ENCODE measurements around the gene MS4A14. TPM values are rescaled to one million over a fixed set of nuclear protein-coding genes. Genes with fewer than 3 reads are reported as not detected.

The MS4A14 gene
- total and polyA plus RNA-seq, 7 donors, result 0.03 to 1.3 (median 0.14) TPM

DNA sequence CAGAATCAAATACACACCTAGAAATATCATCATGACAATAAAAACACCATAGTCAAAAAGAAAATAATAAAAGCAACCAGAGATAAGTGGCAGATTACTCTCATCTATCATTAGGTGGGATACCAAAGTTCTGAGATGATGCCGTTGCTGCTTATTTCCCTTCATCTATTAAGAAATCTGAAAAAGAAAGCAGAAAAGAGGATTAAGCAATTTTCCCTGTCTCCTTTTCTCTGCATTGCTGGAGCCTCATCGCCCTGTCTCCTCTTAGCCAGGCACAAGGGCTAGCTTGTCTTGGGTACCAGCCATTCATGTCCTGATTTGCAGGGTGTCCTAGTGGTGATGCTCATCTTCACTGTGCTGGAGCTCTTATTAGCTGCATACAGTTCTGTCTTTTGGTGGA, 3.9 kb upstream of the MS4A14 start:
- ATAC-seq, result no peak
- WGBS, 3 donors, result 78 to 95% (median 91%) methylated on average over 2 of the region's 2 CpGs
- H3K4me1 ChIP-seq, result no peaks in the 10 kb centered on the region
- intact Hi-C loops (cut with DNase I), result no loop called here
- H3K36me3 ChIP-seq (ENCODE audit: insufficient read depth in 1 of 2, low read depth in 1 of 2), result no peaks in the 10 kb centered on the region
- H3K27ac ChIP-seq, result no peak overlapping the region
- H3K4me3 ChIP-seq, result no peak overlapping the region
- TF ChIP-seq, protein P1, sequence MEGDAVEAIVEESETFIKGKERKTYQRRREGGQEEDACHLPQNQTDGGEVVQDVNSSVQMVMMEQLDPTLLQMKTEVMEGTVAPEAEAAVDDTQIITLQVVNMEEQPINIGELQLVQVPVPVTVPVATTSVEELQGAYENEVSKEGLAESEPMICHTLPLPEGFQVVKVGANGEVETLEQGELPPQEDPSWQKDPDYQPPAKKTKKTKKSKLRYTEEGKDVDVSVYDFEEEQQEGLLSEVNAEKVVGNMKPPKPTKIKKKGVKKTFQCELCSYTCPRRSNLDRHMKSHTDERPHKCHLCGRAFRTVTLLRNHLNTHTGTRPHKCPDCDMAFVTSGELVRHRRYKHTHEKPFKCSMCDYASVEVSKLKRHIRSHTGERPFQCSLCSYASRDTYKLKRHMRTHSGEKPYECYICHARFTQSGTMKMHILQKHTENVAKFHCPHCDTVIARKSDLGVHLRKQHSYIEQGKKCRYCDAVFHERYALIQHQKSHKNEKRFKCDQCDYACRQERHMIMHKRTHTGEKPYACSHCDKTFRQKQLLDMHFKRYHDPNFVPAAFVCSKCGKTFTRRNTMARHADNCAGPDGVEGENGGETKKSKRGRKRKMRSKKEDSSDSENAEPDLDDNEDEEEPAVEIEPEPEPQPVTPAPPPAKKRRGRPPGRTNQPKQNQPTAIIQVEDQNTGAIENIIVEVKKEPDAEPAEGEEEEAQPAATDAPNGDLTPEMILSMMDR (IDR thresholded peaks at IDR 0.05), result no peak
- no peak for DNase-seq
- H3K27me3 ChIP-seq (ENCODE audit: insufficient read depth in 3 of 3, low read length in 2 of 3), result no peaks in the 10 kb centered on the region
- H3K9me3 ChIP-seq, result no peaks in the 10 kb centered on the region

DNA sequence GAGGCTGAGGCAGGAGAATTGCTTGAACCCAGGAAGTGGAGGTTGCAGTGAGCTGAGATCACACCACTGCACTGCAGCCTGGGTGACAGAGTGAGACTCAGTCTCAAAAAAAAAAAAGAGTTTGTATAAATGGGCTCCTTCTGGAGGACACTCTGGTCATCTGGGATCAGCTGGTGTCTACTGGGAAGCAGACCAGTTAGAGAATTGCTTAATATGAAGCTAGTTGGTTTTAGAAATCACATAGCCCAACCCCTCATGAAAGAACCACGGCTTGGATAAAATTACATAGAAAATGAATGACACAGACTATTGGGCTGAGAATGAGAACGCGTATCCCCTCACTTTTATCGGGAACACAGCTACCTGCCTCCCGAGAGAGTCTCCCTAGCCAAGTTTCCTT, 3.2 kb upstream of the MS4A14 start:
- whole genome bisulfite sequencing, 3 donors, result 81 to 88% (median 83%) methylated on average over 5 of the region's 5 CpGs
- intact Hi-C loops (cut with DNase I), result no loop called here
- DNase-seq, result no peak
- no peaks in the 10 kb centered on the region for H3K4me1 ChIP-seq
- H3K9me3 ChIP-seq, result no peaks in the 10 kb centered on the region
- TF ChIP-seq, protein P1 (IDR thresholded peaks at IDR 0.05), result no peak
- H3K27me3 ChIP-seq (ENCODE audit: insufficient read depth in 3 of 3, low read length in 2 of 3), result no peaks in the 10 kb centered on the region
- H3K27ac ChIP-seq, result no peak overlapping the region
- no peak for ATAC-seq
- H3K4me3 ChIP-seq, result no peak overlapping the region
- H3K36me3 ChIP-seq (ENCODE audit: insufficient read depth in 1 of 2, low read depth in 1 of 2), result no peaks in the 10 kb centered on the region

DNA sequence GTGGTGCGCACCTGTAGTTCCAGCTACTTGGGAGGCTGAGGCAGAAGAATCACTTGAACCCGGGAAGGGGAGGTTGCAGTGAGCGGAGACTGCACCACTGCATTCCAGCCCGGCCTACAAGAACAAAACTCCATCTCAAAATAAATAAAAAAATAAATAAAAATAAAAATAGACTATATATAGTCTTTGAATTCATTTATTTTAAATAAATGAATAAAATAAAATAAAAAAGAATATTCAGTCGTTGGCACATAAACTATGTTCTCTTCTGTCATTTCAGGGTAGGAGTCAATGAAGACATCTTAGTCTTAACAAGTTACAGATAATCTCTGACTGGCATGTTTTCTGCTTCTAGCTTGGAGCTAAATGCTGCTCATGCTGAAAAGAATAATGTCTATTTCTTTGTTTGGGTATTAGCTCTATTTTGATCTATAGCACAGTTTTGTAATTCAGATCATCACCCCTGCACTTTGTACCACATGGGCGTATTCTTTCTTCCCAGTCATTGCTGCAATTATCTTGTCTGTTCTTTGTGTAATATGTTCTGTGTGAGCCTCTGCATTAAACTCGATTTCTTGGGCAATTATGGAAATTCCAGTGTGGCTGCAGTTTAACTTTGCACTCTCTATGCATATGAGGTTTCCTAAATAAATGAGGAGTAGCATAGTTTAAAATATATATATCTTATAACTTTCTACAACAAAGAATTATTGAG, 1.4 kb upstream of the MS4A14 start:
- intact Hi-C loops (cut with DNase I), result no loop called here
- H3K9me3 ChIP-seq, result no peaks in the 10 kb centered on the region

DNA sequence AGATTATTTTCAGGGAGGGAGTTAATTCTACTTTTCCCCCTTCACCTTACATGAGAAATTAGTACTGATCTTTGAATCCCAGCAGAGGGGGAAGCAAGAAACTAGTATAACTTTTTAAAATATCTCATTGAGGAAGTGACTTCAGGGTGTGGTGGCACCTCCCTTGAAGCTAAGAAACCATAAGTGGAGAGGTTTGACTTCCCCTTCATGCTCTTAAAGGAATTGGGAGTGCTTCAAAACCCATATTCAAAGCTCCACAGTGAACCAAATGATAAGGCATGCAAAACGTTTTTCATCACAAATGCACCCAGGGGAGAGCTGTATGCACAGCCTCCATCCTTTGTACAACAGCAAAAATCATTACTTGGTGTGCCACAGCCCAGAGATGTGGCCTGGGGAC, 540 bp downstream of the MS4A14 start:
- 0 to 11% (median 2%) methylated on average over 1 of the region's 1 CpG for WGBS, 3 donors
- H3K4me3 ChIP-seq, result no peak overlapping the region
- intact Hi-C loops (cut with DNase I), result no loop called here
- no peaks in the 10 kb centered on the region for H3K27me3 ChIP-seq (ENCODE audit: insufficient read depth in 3 of 3, low read length in 2 of 3)
- TF ChIP-seq, protein P1 (IDR thresholded peaks at IDR 0.05), result no peak
- DNase-seq, result no peak
- no peaks in the 10 kb centered on the region for H3K36me3 ChIP-seq (ENCODE audit: insufficient read depth in 1 of 2, low read depth in 1 of 2)
- no peaks in the 10 kb centered on the region for H3K4me1 ChIP-seq
- H3K27ac ChIP-seq, result no peak overlapping the region
- no peaks in the 10 kb centered on the region for H3K9me3 ChIP-seq
- ATAC-seq, result no peak

More for the DNA sequence above, 1.4 kb upstream of the MS4A14 start:
- ATAC-seq (no peak), DNase-seq (no peak)
- Histone ChIP-seq H3K36me3 (ENCODE audit: insufficient read depth in 1 of 2, low read depth in 1 of 2) (no peaks in the 10 kb centered on the region), H3K27me3 (ENCODE audit: insufficient read depth in 3 of 3, low read length in 2 of 3) (no peaks in the 10 kb centered on the region), H3K4me1 (no peaks in the 10 kb centered on the region), H3K27ac (no peak overlapping the region), H3K4me3 (no peak overlapping the region)
- 72 to 83% (median 74%) methylated on average over 7 of the region's 7 CpGs for WGBS, 3 donors
- TF ChIP-seq, protein P1 (IDR thresholded peaks at IDR 0.05), result no peak

DNA sequence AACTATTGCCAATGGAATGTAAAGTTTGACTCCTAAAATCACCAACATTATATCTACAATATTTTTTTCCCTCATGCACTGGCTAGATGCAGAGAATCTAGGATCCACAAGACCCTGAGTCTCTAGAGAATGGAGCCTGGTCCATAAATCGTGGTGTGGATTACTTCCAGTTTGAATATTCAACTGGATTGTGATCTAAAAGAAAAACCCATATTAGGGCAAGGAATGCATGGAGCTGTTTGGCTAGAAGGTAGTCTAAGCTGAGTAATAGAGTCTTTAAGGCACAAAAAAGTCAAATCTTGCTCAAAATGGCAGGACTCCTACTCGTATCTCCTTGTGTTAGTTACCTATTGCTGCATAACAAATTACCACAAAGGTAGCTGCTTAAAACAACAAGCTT, 23.8 kb downstream of the MS4A14 start:
- no peaks in the 10 kb centered on the region for H3K9me3 ChIP-seq

More for the DNA sequence above, 23.8 kb downstream of the MS4A14 start:
- ATAC-seq, result no peak
- intact Hi-C loops (cut with DNase I), result no loop called here
- Histone ChIP-seq H3K27me3 (ENCODE audit: insufficient read depth in 3 of 3, low read length in 2 of 3) (no peaks in the 10 kb centered on the region), H3K4me1 (no peaks in the 10 kb centered on the region), H3K4me3 (no peak overlapping the region), H3K27ac (no peak overlapping the region), H3K36me3 (ENCODE audit: insufficient read depth in 1 of 2, low read depth in 1 of 2) (no peaks in the 10 kb centered on the region)
- 13 to 25% (median 20%) methylated on average over 2 of the region's 2 CpGs for WGBS, 3 donors
- DNase-seq, result no peak
- TF ChIP-seq, protein P1 (IDR thresholded peaks at IDR 0.05), result no peak
